Measurements from ENCODE around the gene CDH16. TPM values are rescaled to one million over a fixed set of nuclear protein-coding genes. Genes with fewer than 3 reads are reported as not detected.

Gene CDH16
- total and polyA plus RNA-seq, 2 of the 13 experiments (the other 11 are each of a cell fraction or from before 2014, with no cell fraction given), result 2.7 to 3.9 TPM

DNA sequence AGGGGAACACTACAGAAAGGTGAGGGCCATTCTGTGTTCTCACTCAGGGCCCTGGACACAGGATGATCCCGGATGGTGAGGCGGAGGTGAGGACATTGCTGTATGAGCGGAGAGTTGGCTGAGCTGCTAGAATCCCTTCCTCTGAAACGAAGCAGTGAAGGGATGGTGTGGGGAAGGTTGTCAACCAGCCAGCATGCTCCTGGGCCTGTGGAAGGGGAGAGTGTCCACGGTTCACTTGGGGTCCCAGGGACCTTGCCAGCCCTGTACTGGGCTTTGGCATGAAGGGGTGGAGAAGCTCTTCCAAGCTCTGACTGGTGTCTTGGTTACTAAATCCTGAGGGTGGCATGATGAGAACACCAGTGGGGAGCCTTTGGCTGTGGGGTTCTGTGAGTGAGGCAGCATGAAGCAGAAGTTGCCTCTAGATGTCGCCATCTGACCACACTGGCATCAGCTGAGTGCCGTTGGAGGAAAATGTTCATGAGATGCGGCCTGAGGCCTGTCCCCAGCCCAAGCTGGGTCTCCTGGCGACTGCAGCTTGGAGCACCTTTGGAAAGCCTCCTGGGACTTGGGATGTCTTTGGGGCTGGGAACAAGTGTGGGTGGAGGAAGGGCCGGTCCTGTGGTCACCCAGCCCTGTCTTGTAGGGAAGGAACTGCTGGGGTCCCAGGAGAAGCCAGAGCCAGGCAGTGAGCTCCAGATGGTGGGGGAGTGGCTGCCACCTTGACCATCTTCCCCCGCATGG is 23.6 kb downstream of the CDH16 start (continued):
- TF ChIP-seq KAT8 (CRISPR knock-in tag; IDR thresholded peaks at IDR 0.05) (peak; percentile 46; the same call in 1 of the 2 replicates), NFATC3 (CRISPR knock-in tag; IDR thresholded peaks at IDR 0.05) (no peak), ZNF143 (CRISPR knock-in tag; IDR thresholded peaks at IDR 0.05) (no peak), ZNF549 (CRISPR knock-in tag; IDR thresholded peaks at IDR 0.05) (no peak), ZNF30 (CRISPR knock-in tag; IDR thresholded peaks at IDR 0.05) (no peak), ZNF550 (CRISPR knock-in tag; IDR thresholded peaks at IDR 0.05; ENCODE audit: borderline replicate concordance) (no peak), LCORL (IDR thresholded peaks at IDR 0.05) (no peak), LCORL (CRISPR knock-in tag; IDR thresholded peaks at IDR 0.05) (0 out of 2 replicates have a peak, but pooled peaks have one; percentile 31), BRCA1 (CRISPR knock-in tag; IDR thresholded peaks at IDR 0.05) (no peak), EEA1 (CRISPR knock-in tag; IDR thresholded peaks at IDR 0.05; ENCODE audit: borderline replicate concordance) (0 out of 2 replicates have a peak, but pooled peaks have one; percentile 37), RAD51 (IDR thresholded peaks at IDR 0.05; ENCODE audit: borderline replicate concordance) (no peak), CC2D1A (CRISPR knock-in tag; IDR thresholded peaks at IDR 0.05) (no peak), SMARCE1 (IDR thresholded peaks at IDR 0.05; ENCODE audit: borderline replicate concordance) (no peak), ZNF570 (CRISPR knock-in tag; IDR thresholded peaks at IDR 0.05; ENCODE audit: borderline replicate concordance) (no peak), SMYD3 (CRISPR knock-in tag; IDR thresholded peaks at IDR 0.05) (no peak), CHD2 (IDR thresholded peaks at IDR 0.05; ENCODE audit: low read depth, low read length) (no peak), ZFP41 (CRISPR knock-in tag; IDR thresholded peaks at IDR 0.05; ENCODE audit: borderline replicate concordance) (no peak)
- TF ChIP-seq, protein P1, sequence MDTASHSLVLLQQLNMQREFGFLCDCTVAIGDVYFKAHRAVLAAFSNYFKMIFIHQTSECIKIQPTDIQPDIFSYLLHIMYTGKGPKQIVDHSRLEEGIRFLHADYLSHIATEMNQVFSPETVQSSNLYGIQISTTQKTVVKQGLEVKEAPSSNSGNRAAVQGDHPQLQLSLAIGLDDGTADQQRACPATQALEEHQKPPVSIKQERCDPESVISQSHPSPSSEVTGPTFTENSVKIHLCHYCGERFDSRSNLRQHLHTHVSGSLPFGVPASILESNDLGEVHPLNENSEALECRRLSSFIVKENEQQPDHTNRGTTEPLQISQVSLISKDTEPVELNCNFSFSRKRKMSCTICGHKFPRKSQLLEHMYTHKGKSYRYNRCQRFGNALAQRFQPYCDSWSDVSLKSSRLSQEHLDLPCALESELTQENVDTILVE (CRISPR knock-in tag; IDR thresholded peaks at IDR 0.05), result peak; percentile 84; the same call in 1 of the 2 replicates
- TF ChIP-seq, protein P2, sequence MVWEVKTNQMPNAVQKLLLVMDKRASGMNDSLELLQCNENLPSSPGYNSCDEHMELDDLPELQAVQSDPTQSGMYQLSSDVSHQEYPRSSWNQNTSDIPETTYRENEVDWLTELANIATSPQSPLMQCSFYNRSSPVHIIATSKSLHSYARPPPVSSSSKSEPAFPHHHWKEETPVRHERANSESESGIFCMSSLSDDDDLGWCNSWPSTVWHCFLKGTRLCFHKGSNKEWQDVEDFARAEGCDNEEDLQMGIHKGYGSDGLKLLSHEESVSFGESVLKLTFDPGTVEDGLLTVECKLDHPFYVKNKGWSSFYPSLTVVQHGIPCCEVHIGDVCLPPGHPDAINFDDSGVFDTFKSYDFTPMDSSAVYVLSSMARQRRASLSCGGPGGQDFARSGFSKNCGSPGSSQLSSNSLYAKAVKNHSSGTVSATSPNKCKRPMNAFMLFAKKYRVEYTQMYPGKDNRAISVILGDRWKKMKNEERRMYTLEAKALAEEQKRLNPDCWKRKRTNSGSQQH (CRISPR knock-in tag; IDR thresholded peaks at IDR 0.05; ENCODE audit: low read depth), result 0 out of 2 replicates have a peak, but pooled peaks have one; percentile 44
- TF ChIP-seq, protein P3, sequence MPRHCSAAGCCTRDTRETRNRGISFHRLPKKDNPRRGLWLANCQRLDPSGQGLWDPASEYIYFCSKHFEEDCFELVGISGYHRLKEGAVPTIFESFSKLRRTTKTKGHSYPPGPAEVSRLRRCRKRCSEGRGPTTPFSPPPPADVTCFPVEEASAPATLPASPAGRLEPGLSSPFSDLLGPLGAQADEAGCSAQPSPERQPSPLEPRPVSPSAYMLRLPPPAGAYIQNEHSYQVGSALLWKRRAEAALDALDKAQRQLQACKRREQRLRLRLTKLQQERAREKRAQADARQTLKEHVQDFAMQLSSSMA (CRISPR knock-in tag; IDR thresholded peaks at IDR 0.05), result no peak
- TF ChIP-seq, protein P4, sequence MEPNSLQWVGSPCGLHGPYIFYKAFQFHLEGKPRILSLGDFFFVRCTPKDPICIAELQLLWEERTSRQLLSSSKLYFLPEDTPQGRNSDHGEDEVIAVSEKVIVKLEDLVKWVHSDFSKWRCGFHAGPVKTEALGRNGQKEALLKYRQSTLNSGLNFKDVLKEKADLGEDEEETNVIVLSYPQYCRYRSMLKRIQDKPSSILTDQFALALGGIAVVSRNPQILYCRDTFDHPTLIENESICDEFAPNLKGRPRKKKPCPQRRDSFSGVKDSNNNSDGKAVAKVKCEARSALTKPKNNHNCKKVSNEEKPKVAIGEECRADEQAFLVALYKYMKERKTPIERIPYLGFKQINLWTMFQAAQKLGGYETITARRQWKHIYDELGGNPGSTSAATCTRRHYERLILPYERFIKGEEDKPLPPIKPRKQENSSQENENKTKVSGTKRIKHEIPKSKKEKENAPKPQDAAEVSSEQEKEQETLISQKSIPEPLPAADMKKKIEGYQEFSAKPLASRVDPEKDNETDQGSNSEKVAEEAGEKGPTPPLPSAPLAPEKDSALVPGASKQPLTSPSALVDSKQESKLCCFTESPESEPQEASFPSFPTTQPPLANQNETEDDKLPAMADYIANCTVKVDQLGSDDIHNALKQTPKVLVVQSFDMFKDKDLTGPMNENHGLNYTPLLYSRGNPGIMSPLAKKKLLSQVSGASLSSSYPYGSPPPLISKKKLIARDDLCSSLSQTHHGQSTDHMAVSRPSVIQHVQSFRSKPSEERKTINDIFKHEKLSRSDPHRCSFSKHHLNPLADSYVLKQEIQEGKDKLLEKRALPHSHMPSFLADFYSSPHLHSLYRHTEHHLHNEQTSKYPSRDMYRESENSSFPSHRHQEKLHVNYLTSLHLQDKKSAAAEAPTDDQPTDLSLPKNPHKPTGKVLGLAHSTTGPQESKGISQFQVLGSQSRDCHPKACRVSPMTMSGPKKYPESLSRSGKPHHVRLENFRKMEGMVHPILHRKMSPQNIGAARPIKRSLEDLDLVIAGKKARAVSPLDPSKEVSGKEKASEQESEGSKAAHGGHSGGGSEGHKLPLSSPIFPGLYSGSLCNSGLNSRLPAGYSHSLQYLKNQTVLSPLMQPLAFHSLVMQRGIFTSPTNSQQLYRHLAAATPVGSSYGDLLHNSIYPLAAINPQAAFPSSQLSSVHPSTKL (CRISPR knock-in tag; IDR thresholded peaks at IDR 0.05), result peak; percentile 46; the same call in 1 of the 2 replicates
- TF ChIP-seq, protein P5, sequence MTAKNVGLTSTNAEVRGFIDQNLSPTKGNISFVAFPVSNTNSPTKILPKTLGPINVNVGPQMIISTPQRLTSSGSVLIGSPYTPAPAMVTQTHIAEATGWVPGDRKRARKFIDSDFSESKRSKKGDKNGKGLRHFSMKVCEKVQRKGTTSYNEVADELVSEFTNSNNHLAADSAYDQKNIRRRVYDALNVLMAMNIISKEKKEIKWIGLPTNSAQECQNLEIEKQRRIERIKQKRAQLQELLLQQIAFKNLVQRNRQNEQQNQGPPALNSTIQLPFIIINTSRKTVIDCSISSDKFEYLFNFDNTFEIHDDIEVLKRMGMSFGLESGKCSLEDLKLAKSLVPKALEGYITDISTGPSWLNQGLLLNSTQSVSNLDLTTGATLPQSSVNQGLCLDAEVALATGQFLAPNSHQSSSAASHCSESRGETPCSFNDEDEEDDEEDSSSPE (CRISPR knock-in tag; IDR thresholded peaks at IDR 0.05), result no peak

Measured in HepG2 (cell line).